NCI-H2196 (cell line): ENCODE results near the gene LDLRAD3.

Source experiments
- DNase-seq: peaks from one replicate; lab custom pipeline; 2025; ENCODE audit not compliant: unreplicated experiment; lab: John Stamatoyannopoulos, UW

The LDLRAD3 gene

DNA sequence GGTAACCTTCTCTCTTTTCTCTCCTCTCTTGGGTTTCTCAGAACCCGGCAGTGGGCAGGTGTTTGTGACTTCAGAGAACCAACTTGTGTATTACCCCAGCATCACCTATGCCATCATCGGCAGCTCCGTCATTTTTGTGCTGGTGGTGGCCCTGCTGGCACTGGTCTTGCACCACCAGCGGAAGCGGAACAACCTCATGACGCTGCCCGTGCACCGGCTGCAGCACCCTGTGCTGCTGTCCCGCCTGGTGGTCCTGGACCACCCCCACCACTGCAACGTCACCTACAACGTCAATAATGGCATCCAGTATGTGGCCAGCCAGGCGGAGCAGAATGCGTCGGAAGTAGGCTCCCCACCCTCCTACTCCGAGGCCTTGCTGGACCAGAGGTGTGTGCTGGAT lies 283.2 kb downstream of the LDLRAD3 start:
- DNase-seq: no peak

- DNase-seq: no peak
Observed at GRCh38 chr11:36228689-36229088, 284.8 kb downstream of the LDLRAD3 start.

DNA sequence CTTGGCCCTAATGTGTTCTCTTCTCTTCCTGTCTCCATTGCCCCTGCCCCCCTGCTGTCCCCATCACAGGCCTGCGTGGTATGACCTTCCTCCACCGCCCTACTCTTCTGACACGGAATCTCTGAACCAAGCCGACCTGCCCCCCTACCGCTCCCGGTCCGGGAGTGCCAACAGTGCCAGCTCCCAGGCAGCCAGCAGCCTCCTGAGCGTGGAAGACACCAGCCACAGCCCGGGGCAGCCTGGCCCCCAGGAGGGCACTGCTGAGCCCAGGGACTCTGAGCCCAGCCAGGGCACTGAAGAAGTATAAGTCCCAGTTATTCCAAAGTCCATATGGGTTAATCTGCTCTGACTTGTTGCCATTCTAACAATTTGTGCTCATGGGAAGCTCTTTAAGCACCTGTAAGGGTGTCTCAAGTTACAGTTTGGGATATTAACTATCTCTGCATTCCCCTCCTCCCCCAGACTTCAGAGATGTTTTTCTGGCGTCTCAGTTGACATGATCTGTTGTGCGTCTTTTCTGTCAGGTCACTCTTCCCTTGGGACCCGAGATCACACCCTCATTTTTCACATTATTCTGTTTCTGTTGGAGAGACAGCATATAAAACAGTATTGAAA lies 285.3 kb downstream of the LDLRAD3 start:
- no peak for DNase-seq

- no peak for DNase-seq
Observed at GRCh38 chr11:36230779-36231699, 287.2 kb downstream of the LDLRAD3 start.

DNA sequence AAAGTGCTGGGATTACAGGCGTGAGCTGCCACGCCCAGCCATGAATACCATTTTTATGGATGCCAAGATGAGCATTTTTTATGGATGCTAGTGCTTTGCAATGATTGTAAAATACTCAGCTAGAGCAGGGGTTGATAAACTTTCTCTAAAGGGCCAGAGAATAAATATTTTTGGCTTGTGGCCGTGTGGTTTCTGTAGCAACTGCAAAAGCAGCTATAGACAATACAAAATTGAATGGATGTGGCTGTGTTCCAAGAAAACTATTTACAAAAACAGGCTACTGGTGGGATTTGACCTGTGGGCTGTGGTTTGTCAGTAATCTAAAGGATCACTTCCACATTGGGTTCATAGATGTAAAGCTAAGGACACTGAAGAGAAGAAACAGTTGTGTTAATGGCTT lies 289.3 kb downstream of the LDLRAD3 start:
- DNase-seq: peak; percentile 54

DNA sequence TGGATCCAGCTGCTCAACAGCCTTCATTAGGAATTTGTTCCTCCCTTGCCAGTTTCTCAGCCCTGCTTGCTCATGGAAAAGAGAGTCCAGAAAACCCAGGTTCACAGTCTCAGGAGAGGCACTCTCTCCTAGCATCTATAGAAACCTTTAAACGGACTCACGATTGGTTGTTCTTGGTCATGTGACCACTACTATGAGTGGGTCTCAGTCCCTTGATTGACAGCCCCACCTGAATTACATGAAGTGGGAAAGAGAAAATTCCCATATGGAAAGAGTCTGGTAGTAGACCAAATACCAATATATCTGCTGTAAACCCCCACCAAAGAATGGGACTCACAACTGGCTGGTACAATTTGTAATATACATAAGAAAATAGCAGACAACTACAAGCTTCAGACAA lies 291.0 kb downstream of the LDLRAD3 start:
- DNase-seq: no peak

DNA sequence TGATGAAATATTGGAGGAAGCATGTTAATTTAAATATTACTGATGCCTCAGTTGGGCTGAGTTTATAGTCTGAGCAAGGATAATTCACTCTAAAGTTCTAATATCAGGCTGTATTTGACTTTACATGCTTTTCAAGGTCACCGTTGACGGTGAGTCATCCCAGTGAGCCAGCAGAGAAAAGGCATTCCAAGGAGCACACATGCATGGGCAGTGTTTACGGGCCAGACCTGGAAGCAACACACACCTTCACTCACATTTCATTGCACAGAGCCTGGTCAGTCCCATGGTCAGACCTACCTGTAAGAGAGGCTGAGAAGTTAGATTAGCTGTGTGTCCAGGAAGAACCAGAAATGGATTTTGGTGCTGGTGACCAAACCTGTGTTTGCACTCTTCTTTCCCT lies 291.9 kb downstream of the LDLRAD3 start:
- no peak for DNase-seq

DNA sequence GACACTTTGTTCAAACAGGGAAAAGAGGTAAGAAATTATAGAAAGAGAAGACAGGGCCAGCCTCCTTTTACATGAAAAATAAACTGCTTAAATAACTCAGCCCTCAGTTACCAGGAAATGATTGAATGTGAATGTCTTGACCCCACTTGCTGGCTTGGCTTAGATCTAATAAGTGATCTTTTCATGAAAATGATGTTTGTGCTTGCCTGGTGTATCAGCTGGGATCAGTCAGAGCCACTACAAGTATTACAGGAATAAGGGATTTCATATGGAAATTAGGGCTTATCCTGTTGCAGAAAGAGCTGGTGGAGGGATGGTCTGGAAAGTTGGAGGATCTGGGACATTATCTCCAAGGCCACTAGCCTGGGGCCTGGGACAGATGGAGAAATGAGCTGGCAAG lies 293.5 kb downstream of the LDLRAD3 start:
- no peak for DNase-seq

DNA sequence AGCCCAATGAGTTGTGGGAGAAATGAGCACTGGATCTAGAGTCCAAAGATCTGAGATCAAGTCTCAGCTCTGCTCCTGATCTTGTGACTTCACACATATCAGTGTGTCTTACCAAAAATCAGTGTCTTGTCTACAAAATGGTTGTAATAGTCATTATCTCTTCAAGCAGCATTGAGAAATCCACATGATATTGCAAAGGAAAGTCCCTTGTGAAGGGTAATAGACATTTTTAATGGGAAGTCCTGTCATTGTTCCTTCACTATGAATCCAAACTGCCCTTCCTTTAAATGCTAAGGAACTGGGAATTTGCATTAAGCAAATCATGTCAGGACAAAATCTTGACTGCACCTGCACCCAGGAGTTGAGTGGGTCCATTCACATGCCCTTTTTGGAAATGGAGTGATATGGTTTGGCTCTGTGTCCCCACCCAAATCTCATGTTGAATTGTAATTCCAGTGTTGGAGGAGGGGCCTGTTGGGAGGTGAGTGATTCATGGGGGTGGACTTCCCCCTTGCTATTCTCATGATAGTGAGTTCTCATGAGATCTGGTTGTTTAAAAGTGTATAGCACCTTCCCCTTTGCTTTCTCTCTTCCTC lies 294.3 kb downstream of the LDLRAD3 start:
- no peak for DNase-seq

DNA sequence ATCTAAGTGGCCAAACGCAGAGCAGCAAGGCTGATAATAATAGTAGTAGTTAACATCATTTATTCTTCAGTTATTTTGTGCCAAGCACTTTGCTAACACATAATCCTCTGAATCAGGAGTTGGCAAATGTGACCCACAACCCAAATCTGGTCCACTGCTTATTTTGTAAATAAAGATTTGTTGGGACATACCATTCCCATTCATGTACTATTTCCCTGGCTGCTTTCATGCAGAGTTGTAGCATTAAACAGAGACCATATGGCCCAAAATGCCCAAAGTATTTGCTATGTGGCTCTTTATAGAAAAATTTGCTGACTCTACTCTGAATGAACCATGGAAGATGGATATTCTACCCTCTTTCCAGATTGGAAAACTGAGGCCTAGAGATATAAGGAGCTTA lies 295.0 kb downstream of the LDLRAD3 start:
- DNase-seq: no peak

GRCh38 chr11:36239636-36240035 lies 295.8 kb downstream of the LDLRAD3 start:
- DNase-seq: no peak

DNA sequence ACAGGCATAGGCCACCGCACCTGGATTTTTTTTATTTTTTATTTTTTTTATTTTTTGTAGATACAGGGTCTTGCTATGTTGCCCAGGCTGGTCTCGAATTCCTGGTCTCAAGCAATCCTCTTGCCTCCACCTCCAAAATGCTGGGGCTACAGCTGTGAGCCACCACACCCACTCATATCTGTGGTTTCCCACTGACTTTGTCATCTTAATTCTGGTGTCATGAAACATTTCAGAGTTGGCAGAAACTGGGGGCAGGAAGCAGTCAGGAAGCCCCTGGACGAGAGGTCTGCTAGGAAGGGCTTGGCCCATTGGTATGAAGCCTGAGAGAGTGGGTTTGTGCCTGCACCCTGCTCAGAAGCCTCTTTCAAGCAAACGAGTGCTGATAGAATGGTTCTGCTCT lies 296.3 kb downstream of the LDLRAD3 start:
- DNase-seq: no peak

GRCh38 chr11:36240801-36241200 lies 296.9 kb downstream of the LDLRAD3 start:
- DNase-seq: no peak

DNA sequence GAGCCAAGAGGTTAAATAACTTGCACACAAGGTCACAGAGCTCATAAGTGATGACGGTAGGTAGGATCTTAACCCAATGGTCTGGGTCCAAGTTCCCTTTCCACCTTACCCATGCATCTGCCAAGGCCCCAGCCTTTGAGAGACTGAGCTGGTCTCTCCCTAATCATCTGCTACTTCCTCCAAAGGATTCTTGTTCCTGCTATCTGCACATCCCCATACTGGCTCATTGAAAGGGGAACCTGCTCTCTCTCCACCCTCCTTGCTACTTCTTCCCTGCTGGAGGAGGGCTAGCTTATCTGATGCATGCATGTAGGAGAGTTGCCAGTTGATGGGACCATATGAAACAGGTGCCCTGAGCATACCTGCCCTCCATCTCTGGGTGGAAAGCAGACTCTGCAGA lies 297.6 kb downstream of the LDLRAD3 start:
- no peak for DNase-seq

DNA sequence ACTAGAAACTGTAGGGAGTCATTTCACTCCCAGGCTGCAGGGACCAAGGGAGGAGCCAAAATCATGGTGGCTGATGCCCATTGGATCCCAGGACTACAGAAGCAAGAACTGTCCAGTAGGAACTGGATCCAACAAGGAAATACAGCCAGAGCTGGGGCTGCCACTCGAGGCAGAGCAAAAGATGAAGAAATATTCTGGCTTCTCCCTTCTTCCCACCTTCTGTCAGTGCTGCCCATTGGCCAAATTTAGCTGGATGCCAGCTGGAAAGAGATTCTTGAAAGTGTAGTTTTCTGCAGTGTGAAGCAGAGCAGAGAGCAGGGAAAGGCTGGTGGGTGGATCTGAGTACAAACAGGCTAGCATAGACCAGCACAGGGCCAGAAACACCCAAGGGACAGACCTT lies 299.8 kb downstream of the LDLRAD3 start:
- DNase-seq: no peak

GRCh38 chr11:36247493-36247892 lies 303.6 kb downstream of the LDLRAD3 start:
- DNase-seq: no peak

DNA sequence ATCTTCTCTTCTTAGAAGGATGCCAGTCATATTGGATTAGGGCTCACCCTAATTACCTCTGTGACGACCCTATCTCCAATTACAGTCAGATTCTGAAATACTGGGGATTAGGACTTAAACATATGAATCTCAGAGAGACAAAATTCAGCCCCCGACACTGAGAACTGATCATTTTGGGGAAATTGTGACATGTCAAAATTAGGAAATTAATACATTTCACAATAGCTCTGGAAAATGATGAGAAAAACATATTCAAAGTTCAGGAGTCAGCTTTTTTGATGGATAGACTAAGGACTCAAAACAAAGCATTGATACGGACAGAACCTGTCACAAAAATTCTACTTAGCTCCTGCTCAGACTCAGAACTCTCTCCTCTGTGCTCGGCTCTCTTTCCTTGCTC lies 304.6 kb downstream of the LDLRAD3 start:
- DNase-seq: no peak

GRCh38 chr11:36249246-36249645 lies 305.4 kb downstream of the LDLRAD3 start:
- DNase-seq: no peak

DNA sequence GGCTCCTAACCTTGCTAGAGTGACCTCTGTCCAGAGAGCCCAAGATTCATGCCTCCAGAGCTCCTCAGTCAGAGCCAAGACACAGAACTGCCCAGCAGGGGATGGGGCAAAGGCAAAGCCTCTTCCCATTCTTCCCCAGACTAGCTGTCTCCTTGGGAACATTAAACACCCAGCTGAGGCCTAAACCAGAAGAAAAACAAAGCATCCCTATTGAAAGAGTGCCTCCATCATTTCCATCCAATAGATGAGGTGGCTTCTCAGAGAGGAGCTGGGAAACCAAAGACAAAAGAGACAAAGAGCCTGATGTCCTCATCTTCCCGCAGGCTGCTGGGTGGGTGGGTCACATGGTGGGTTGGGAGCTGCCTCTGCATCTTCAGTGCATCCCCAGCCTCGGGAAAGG lies 308.0 kb downstream of the LDLRAD3 start:
- no peak for DNase-seq

DNA sequence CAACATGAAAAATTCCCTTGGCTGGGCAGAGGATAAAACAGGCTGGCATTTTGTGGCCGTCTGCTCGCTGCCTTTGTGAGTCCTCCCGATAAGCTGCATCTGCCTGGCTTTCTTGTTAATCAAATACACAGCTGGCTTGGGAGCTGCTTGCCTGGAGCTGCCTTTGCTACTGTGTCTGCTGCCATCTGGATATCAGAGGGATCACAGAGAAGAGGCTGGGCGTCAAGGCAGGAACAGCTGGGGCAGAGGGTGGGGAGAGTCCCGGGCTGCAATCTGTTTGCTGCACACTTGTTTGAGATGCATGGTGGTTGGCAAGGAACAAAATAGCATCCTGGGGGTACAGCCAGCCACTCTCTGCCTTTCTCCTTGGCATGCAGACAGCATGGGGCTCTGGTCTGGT lies 309.4 kb downstream of the LDLRAD3 start:
- peak; percentile 24 for DNase-seq

GRCh38 chr11:36254713-36255112 lies 310.9 kb downstream of the LDLRAD3 start:
- no peak for DNase-seq

- DNase-seq: no peak
Observed at GRCh38 chr11:36257351-36257750, 313.5 kb downstream of the LDLRAD3 start.
